HepG2 (cell line): ENCODE measurements around the gene RPS8. TPM values are rescaled to one million over a fixed set of nuclear protein-coding genes. Genes with fewer than 3 reads are reported as not detected.

ENCODE experiments used
- ATF7-NPFF ChIP-seq: sonication (generic); formaldehyde crosslinking; IDR thresholded peaks from 2 replicates; pipeline ENCODE4 v1.8.1; 2023; ENCODE audit warnings: mild to moderate bottlenecking, low read depth, missing genetic modification reagents, moderate library complexity
- CCDC6 ChIP-seq: sonication (generic); formaldehyde crosslinking; IDR thresholded peaks from 2 replicates; pipeline ENCODE4 v1.8.1; 2022; ENCODE audit warnings: mild to moderate bottlenecking, missing genetic modification reagents, moderate library complexity
- DMAP1 ChIP-seq: IDR thresholded peaks from 2 replicates; pipeline ENCODE4 v1.6.1; 2016
- HCFC1 ChIP-seq: fragments of 150-350 bp; IDR thresholded peaks from 2 replicates; pipeline ENCODE4 v1.6.1; 2014; ENCODE audit warnings: low read depth, low read length
- HNRNPLL ChIP-seq: fragments of 200-400 bp; formaldehyde crosslinking; IDR thresholded peaks from 2 replicates; pipeline ENCODE4 v1.6.1; 2017; ENCODE audit warnings: mild to moderate bottlenecking, low read depth, low read length; ENCODE audit not compliant: poor library complexity, severe bottlenecking
- HOXA5 ChIP-seq: sonication (generic); formaldehyde crosslinking; IDR thresholded peaks from 2 replicates; pipeline ENCODE4 v1.4.0; 2020; ENCODE audit warnings: missing genetic modification reagents
- NR2C2 ChIP-seq: sonication (generic); formaldehyde crosslinking; IDR thresholded peaks from 2 replicates; pipeline ENCODE4 v1.4.0; 2020; ENCODE audit warnings: missing genetic modification reagents, mild to moderate bottlenecking, moderate library complexity, borderline replicate concordance
- PLRG1 ChIP-seq: fragments of 450-650 bp; conservative IDR thresholded peaks from 2 replicates; pipeline ENCODE4 v1.6.1; 2016
- PRPF4 ChIP-seq: fragments of 200-400 bp; formaldehyde crosslinking; IDR thresholded peaks from 2 replicates; pipeline ENCODE4 v1.6.1; 2016; ENCODE audit warnings: low read length, low read depth; ENCODE audit not compliant: poor library complexity, severe bottlenecking
- TARDBP ChIP-seq: sonication (generic); formaldehyde crosslinking; IDR thresholded peaks from 2 replicates; pipeline ENCODE4 v1.8.0; 2022; ENCODE audit warnings: mild to moderate bottlenecking, missing genetic modification reagents
- TCF7 ChIP-seq: sonication (generic); IDR thresholded peaks from 2 replicates; pipeline ENCODE4 v1.6.1; 2016; ENCODE audit warnings: antibody characterized with exemption, low read depth
- ZBTB42 ChIP-seq: sonication (generic); formaldehyde crosslinking; IDR thresholded peaks from 2 replicates; pipeline ENCODE4 v1.5.0; 2020; ENCODE audit warnings: mild to moderate bottlenecking, missing genetic modification reagents
- ZNF547 ChIP-seq: sonication (generic); formaldehyde crosslinking; IDR thresholded peaks from 2 replicates; pipeline ENCODE4 v1.5.1; 2020; ENCODE audit warnings: mild to moderate bottlenecking, missing genetic modification reagents
- ZNF619 ChIP-seq: sonication (generic); formaldehyde crosslinking; IDR thresholded peaks from 2 replicates; pipeline ENCODE4 v1.4.0; 2020; ENCODE audit warnings: mild to moderate bottlenecking, missing genetic modification reagents
- polyA plus RNA-seq, 8 experiments: library from polyadenylated mRNA; depleted of rRNA in 3 of 8; stranded (reverse) in 7 of 8; unstranded in 1 of 8; fragments of >200 nt; fragmentation: Illumina TruSeq in 4 of 8; extraction: Trizol in 4 of 8; gene quantifications; 2 replicates each; pipeline versions ENCODE4 v1.2.1 to v1.2.3, GENCODE V29; 2011 to 2016; ENCODE audit warnings: low read depth in 4 of 8, missing spikeins in 1 of 8, mixed read lengths in 1 of 8; ENCODE audit not compliant: insufficient read depth in 1 of 8
- total RNA-seq, 5 experiments: library from RNA; depleted of rRNA; stranded (reverse); fragments of >200 nt; fragmentation: Illumina TruSeq; extraction: Trizol; gene quantifications; 2 replicates each; pipeline ENCODE4 v1.2.3, GENCODE V29; 2016; ENCODE audit warnings: low read depth in 1 of 5
- TF ChIP-seq, protein P1 (sequence below): sonication (generic); formaldehyde crosslinking; IDR thresholded peaks from 2 replicates; pipeline ENCODE4 v1.4.0; 2020; ENCODE audit warnings: mild to moderate bottlenecking, low read depth, missing genetic modification reagents
- TF ChIP-seq, protein P2 (sequence below): sonication (generic); formaldehyde crosslinking; IDR thresholded peaks from 2 replicates; pipeline ENCODE4 v1.5.0; 2020; ENCODE audit warnings: mild to moderate bottlenecking, missing genetic modification reagents, borderline replicate concordance
- TF ChIP-seq, protein P3 (sequence below): sonication (generic); formaldehyde crosslinking; IDR thresholded peaks from 2 replicates; pipeline ENCODE4 v1.4.0; 2020; ENCODE audit warnings: mild to moderate bottlenecking, missing genetic modification reagents
- TF ChIP-seq, protein P4 (sequence below): sonication (generic); formaldehyde crosslinking; IDR thresholded peaks from 2 replicates; pipeline ENCODE4 v1.4.0; 2020; ENCODE audit warnings: missing genetic modification reagents, borderline replicate concordance

Gene RPS8
- total and polyA plus RNA-seq, 2 of the 13 experiments (the other 11 are each of a cell fraction or from before 2014, with no cell fraction given) = 2,628 to 2,822 TPM

DNA sequence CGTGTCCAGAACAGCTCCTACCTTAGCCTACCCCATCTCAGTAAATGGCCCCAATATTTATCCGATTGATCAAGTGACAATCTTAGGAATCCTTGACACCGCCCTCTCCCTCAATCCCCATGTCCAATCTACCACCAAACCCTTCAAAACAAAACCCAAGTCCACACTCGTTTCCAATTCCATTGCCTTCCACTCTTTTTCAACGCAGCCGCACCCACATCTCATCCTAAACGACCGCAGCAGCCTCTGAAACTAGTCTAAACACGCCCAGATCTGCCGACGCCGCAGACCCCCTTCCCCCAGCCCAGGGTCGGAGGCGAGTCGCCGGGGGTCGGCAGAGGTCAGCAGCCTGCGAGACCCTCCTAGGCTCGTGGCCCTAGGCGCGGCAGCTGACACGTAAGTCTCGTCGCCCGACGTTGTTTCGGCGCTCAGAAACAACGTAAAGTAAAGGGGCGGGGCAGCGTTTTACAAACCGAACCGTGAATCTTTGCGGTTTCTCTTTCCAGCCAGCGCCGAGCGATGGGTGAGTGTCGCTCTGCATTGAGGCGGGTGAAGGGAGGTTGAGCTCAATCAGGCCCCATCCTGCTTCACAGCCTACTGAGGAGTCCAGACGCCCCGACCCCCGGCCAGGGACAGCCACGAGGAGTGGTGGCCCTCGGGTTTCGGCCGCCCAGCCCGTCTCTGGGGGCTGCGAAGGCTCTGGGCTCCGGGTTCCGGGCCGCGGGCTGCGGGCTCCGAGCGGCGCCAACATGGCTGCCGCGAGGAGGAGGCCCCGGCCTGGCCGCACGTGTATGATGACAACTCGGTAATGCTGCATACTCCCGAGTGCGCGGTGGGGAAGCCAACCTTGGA lies at the start of gene RPS8 (continued):
- TF ChIP-seq, protein P1, sequence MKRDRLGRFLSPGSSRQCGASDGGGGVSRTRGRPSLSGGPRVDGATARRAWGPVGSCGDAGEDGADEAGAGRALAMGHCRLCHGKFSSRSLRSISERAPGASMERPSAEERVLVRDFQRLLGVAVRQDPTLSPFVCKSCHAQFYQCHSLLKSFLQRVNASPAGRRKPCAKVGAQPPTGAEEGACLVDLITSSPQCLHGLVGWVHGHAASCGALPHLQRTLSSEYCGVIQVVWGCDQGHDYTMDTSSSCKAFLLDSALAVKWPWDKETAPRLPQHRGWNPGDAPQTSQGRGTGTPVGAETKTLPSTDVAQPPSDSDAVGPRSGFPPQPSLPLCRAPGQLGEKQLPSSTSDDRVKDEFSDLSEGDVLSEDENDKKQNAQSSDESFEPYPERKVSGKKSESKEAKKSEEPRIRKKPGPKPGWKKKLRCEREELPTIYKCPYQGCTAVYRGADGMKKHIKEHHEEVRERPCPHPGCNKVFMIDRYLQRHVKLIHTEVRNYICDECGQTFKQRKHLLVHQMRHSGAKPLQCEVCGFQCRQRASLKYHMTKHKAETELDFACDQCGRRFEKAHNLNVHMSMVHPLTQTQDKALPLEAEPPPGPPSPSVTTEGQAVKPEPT (CRISPR knock-in tag) = peak; percentile 80
- TF ChIP-seq CCDC6 = peak; percentile 89; the same call in 1 of the 2 replicates
- peak; percentile 73; the same call in 1 of the 2 replicates for TF ChIP-seq ZBTB42 (CRISPR knock-in tag)
- TF ChIP-seq ZNF547 (CRISPR knock-in tag) = no peak; the same call in 1 of the 2 replicates
- TF ChIP-seq HCFC1 = peak; percentile 72
- TF ChIP-seq, protein P2, sequence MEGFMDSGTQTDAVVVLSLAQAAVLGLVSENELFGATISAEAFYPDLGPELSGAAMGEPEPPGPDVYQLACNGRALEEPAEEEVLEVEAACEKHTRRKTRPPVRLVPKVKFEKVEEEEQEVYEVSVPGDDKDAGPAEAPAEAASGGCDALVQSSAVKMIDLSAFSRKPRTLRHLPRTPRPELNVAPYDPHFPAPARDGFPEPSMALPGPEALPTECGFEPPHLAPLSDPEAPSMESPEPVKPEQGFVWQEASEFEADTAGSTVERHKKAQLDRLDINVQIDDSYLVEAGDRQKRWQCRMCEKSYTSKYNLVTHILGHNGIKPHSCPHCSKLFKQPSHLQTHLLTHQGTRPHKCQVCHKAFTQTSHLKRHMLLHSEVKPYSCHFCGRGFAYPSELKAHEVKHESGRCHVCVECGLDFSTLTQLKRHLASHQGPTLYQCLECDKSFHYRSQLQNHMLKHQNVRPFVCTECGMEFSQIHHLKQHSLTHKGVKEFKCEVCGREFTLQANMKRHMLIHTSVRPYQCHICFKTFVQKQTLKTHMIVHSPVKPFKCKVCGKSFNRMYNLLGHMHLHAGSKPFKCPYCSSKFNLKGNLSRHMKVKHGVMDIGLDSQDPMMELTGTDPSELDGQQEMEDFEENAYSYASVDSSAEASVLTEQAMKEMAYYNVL (CRISPR knock-in tag) = 0 out of 2 replicates have a peak, but pooled peaks have one; percentile 44
- TF ChIP-seq TARDBP = peak; percentile 64; the same call in 1 of the 2 replicates
- TF ChIP-seq, protein P3, sequence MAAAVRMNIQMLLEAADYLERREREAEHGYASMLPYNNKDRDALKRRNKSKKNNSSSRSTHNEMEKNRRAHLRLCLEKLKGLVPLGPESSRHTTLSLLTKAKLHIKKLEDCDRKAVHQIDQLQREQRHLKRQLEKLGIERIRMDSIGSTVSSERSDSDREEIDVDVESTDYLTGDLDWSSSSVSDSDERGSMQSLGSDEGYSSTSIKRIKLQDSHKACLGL (CRISPR knock-in tag) = no peak
- no peak for TF ChIP-seq PLRG1
- no peak for TF ChIP-seq TCF7
- TF ChIP-seq ATF7-NPFF (CRISPR knock-in tag) = no peak
- TF ChIP-seq HNRNPLL = peak; percentile 80
- TF ChIP-seq PRPF4 = no peak
- TF ChIP-seq, protein P4, sequence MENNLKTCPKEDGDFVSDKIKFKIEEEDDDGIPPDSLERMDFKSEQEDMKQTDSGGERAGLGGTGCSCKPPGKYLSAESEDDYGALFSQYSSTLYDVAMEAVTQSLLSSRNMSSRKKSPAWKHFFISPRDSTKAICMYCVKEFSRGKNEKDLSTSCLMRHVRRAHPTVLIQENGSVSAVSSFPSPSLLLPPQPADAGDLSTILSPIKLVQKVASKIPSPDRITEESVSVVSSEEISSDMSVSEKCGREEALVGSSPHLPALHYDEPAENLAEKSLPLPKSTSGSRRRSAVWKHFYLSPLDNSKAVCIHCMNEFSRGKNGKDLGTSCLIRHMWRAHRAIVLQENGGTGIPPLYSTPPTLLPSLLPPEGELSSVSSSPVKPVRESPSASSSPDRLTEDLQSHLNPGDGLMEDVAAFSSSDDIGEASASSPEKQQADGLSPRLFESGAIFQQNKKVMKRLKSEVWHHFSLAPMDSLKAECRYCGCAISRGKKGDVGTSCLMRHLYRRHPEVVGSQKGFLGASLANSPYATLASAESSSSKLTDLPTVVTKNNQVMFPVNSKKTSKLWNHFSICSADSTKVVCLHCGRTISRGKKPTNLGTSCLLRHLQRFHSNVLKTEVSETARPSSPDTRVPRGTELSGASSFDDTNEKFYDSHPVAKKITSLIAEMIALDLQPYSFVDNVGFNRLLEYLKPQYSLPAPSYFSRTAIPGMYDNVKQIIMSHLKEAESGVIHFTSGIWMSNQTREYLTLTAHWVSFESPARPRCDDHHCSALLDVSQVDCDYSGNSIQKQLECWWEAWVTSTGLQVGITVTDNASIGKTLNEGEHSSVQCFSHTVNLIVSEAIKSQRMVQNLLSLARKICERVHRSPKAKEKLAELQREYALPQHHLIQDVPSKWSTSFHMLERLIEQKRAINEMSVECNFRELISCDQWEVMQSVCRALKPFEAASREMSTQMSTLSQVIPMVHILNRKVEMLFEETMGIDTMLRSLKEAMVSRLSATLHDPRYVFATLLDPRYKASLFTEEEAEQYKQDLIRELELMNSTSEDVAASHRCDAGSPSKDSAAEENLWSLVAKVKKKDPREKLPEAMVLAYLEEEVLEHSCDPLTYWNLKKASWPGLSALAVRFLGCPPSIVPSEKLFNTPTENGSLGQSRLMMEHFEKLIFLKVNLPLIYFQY = no peak; the same call in 1 of the 2 replicates
- TF ChIP-seq NR2C2 (CRISPR knock-in tag) = peak; percentile 76
- peak; percentile 96 for TF ChIP-seq DMAP1 (CRISPR knock-in tag)
- TF ChIP-seq ZNF619 = peak; percentile 66
- peak; percentile 68; the same call in 1 of the 2 replicates for TF ChIP-seq HOXA5 (CRISPR knock-in tag)
